Stomach (tissue), 4 donors: ENCODE results near the gene TMEM255B.
"Not testable (repeated sequence)": the region's sequence is repeated elsewhere in the genome, so short reads cannot be mapped to it uniquely, and the experiment has no call there.

ENCODE experiments used
- CTCF ChIP-seq, 7 experiments: fragments of 450-650 bp in 4 of 7; fragments of 200-600 bp in 3 of 7; sonication (generic) in 3 of 7; IDR thresholded peaks; one replicate each; pipeline ENCODE4 v1.5.1; 2016 to 2019; ENCODE audit warnings: antibody characterized with exemption in 7 of 7, control low read depth in 2 of 7, mild to moderate bottlenecking in 1 of 7
- EP300 ChIP-seq: sonication (generic); formaldehyde crosslinking; IDR thresholded peaks from one replicate; pipeline ENCODE4 v1.6.1; 2017; ENCODE audit warnings: antibody characterized with exemption
- POLR2A ChIP-seq, 4 donors: fragments of 450-650 bp; IDR thresholded peaks; one replicate each; pipeline ENCODE4 v1.6.1; 2016; ENCODE audit warnings: antibody characterized with exemption in 4 of 4, control low read depth in 2 of 4, mild to moderate bottlenecking in 1 of 4, moderate library complexity in 1 of 4

GRCh38 chr13:113745500-113746142 is 13.4 kb upstream of the TMEM255B start:
- not testable (repeated sequence) for TF ChIP-seq CTCF (IDR thresholded peaks at IDR 0.05); POLR2A (IDR thresholded peaks at IDR 0.05); EP300
